Endothelial cell of umbilical vein (primary cell): ENCODE measurements around the gene CYB5A. TPM values are rescaled to one million over a fixed set of nuclear protein-coding genes. Genes with fewer than 3 reads are reported as not detected.

Source experiments
- BruUV-seq: library from RNA; stranded (reverse); fragments of 400-500 nt; replicated peaks from 2 replicates; lab custom pipeline; 2021; lab: Mats Ljungman, UMichigan
- CTCF ChIA-PET: fragments of 300-600, 350-600 bp; sonication (Branson Sonifier 250); formaldehyde crosslinking; loops from one replicate; lab custom pipeline; 2021; ENCODE audit warnings: antibody characterized with exemption, inconsistent platforms; lab: Charles Lee
- POLR2A ChIA-PET: fragments of 300-600, 350-600 bp; sonication (Branson Sonifier 250); formaldehyde crosslinking; loops from one replicate; lab custom pipeline; 2021; ENCODE audit warnings: antibody characterized with exemption, inconsistent platforms; lab: Charles Lee
- DNase-seq: peaks from one replicate; pipeline ENCODE4 v3.0.0-alpha.2; 2011; ENCODE audit warnings: low read depth, low spot score
- FAIRE-seq: peaks from 2 replicates; lab custom pipeline; 2011; peaks lifted over from hg19 to GRCh38; lab: Jason Lieb, UNC
- H2AFZ ChIP-seq: 2 replicates; pipeline ENCODE4 v1.6.0; 2012; ENCODE audit warnings: low read depth, low read length, control low read depth, inconsistent platforms
- H3K27ac ChIP-seq: 2 replicates; pipeline ENCODE4 v1.5.1; 2011; ENCODE audit warnings: low read depth, mild to moderate bottlenecking, control low read depth, low read length, moderate library complexity; ENCODE audit not compliant: insufficient read depth
- H3K27me3 ChIP-seq, 2 experiments: 2 replicates each; pipeline versions ENCODE4 v1.6.0 to v1.6.1; 2011; ENCODE audit warnings: low read length in 2 of 2, mixed read lengths in 1 of 2; ENCODE audit not compliant: control insufficient read depth in 2 of 2, insufficient read depth in 2 of 2
- H3K36me3 ChIP-seq, 2 experiments: 2 replicates in 1 of 2; 3 replicates in 1 of 2; pipeline ENCODE4 v1.5.1; 2011; ENCODE audit warnings: low read length in 2 of 2, mild to moderate bottlenecking in 1 of 2, moderate library complexity in 1 of 2; ENCODE audit not compliant: control insufficient read depth in 2 of 2, insufficient read depth in 2 of 2; ENCODE audit errors: extremely low read depth in 1 of 2
- H3K4me1 ChIP-seq: 3 replicates; pipeline ENCODE4 v1.5.1; 2011; ENCODE audit warnings: mild to moderate bottlenecking, low read length; ENCODE audit not compliant: control insufficient read depth, insufficient read depth; ENCODE audit errors: extremely low read depth
- H3K4me2 ChIP-seq: 2 replicates; pipeline ENCODE4 v1.6.1; 2011; ENCODE audit warnings: low read length, control low read depth, mixed read lengths; ENCODE audit not compliant: insufficient read depth
- H3K4me3 ChIP-seq, 3 experiments: fragments of 200-600 bp in 1 of 3; sonication (generic), shearing (Covaris generic) in 1 of 3; replicated peaks in 1 of 3; 2 replicates each; pipeline ENCODE4 v1.5.1; 2011 to 2016; ENCODE audit warnings: control low read depth in 3 of 3, low read length in 3 of 3, mild to moderate bottlenecking in 2 of 3, inconsistent platforms in 1 of 3, low read depth in 1 of 3, moderate library complexity in 1 of 3; ENCODE audit not compliant: insufficient read depth in 1 of 3
- H3K79me2 ChIP-seq: 2 replicates; pipeline ENCODE4 v1.6.0; 2012; ENCODE audit warnings: low read length, inconsistent platforms; ENCODE audit not compliant: control insufficient read depth, insufficient read depth
- H3K9ac ChIP-seq: replicated peaks from 2 replicates; pipeline ENCODE3; 2011; ENCODE audit warnings: low read length, control low read depth; ENCODE audit not compliant: insufficient read depth; ENCODE audit errors: extremely low read depth
- H3K9me1 ChIP-seq: replicated peaks from 3 replicates; pipeline ENCODE4 v1.6.0; 2011; ENCODE audit warnings: mild to moderate bottlenecking, low read length; ENCODE audit not compliant: control insufficient read depth, insufficient read depth; ENCODE audit errors: extremely low read depth
- H3K9me3 ChIP-seq: replicated peaks from 2 replicates; pipeline ENCODE4 v1.5.1; 2012; ENCODE audit warnings: low read length, inconsistent platforms; ENCODE audit not compliant: control insufficient read depth, insufficient read depth
- H4K20me1 ChIP-seq: replicated peaks from 2 replicates; pipeline ENCODE3; 2011; ENCODE audit warnings: mild to moderate bottlenecking, low read length; ENCODE audit not compliant: control insufficient read depth, insufficient read depth; ENCODE audit errors: extremely low read depth
- EZH2 ChIP-seq: IDR thresholded peaks from 2 replicates; pipeline ENCODE4 v1.6.1; 2012; ENCODE audit warnings: borderline replicate concordance, low read depth, mild to moderate bottlenecking, moderate library complexity, low read length, inconsistent platforms; ENCODE audit not compliant: severe bottlenecking
- FOS ChIP-seq: IDR thresholded peaks from 2 replicates; pipeline ENCODE4 v1.6.1; 2011; ENCODE audit warnings: mild to moderate bottlenecking, low read length, moderate library complexity, borderline replicate concordance; ENCODE audit not compliant: insufficient read depth
- GATA2 ChIP-seq: IDR thresholded peaks from 2 replicates; pipeline ENCODE4 v1.7.0; 2011; ENCODE audit warnings: low read depth, mild to moderate bottlenecking, moderate library complexity, mixed read lengths, low read length; ENCODE audit not compliant: insufficient read length, insufficient read depth
- JUN ChIP-seq: IDR thresholded peaks from 2 replicates; pipeline ENCODE4 v1.6.1; 2011; ENCODE audit warnings: borderline replicate concordance, low read depth; ENCODE audit not compliant: insufficient read length, insufficient read depth
- MYC ChIP-seq: IDR thresholded peaks from one replicate; pipeline ENCODE4 v1.6.1; 2011; ENCODE audit warnings: mild to moderate bottlenecking, low read depth, low read length
- POLR2A ChIP-seq: IDR thresholded peaks from 2 replicates; pipeline ENCODE4 v1.6.1; 2012; ENCODE audit warnings: low read depth, mild to moderate bottlenecking, control low read depth, low read length
- POLR2AphosphoS5 ChIP-seq: IDR thresholded peaks from 2 replicates; pipeline ENCODE4 v1.6.1; 2012; ENCODE audit warnings: low read depth, mild to moderate bottlenecking, control low read depth, low read length, moderate library complexity; ENCODE audit not compliant: insufficient read depth
- dilution Hi-C: fragments of 300-500 bp; cut with MboI; formaldehyde crosslinking; loops from one replicate; pipeline ENCODE4 v1.15.0; 2019; ENCODE audit warnings: low sequenced_read_pairs; ENCODE audit not compliant: extremely low pct_ligation_motif_present
- intact Hi-C: fragments of 100-400 bp; cut with micrococcal nuclease; formaldehyde crosslinking; loops from one replicate; pipeline ENCODE4 v1.10.0; 2022
- polyA plus RNA-seq, 4 experiments: library from polyadenylated mRNA; depleted of rRNA in 3 of 4; stranded (reverse) in 3 of 4; unstranded in 1 of 4; fragments of >200 nt; gene quantifications; 2 replicates each; pipeline versions ENCODE4 v1.2.1 to v1.2.3, GENCODE V29; 2011 to 2012; ENCODE audit warnings: missing spikeins in 1 of 4
- total RNA-seq: library from RNA; stranded (reverse); gene quantifications from 2 replicates; pipeline ENCODE4 v1.2.3, GENCODE V29; 2021
- TF ChIP-seq, protein P1 (sequence below), 2 donors: IDR thresholded peaks; 1 replicate in 1 of 2; 2 replicates in 1 of 2; pipeline ENCODE4 v1.5.1; 2011; ENCODE audit warnings: low read length in 2 of 2, mild to moderate bottlenecking in 2 of 2, moderate library complexity in 2 of 2, control low read depth in 1 of 2, inconsistent platforms in 1 of 2, low read depth in 1 of 2; ENCODE audit not compliant: insufficient read depth in 1 of 2; ENCODE audit errors: extremely low read depth in 1 of 2
- TF ChIP-seq, protein P2 (sequence below): IDR thresholded peaks from 2 replicates; pipeline ENCODE4 v1.6.1; 2011; ENCODE audit not compliant: insufficient read depth, insufficient read length

Gene CYB5A
- total and polyA plus RNA-seq, 2 donors (not counting 3 experiments of a cell fraction or from before 2014, with no cell fraction given): 24.9 to 74.0 TPM

DNA sequence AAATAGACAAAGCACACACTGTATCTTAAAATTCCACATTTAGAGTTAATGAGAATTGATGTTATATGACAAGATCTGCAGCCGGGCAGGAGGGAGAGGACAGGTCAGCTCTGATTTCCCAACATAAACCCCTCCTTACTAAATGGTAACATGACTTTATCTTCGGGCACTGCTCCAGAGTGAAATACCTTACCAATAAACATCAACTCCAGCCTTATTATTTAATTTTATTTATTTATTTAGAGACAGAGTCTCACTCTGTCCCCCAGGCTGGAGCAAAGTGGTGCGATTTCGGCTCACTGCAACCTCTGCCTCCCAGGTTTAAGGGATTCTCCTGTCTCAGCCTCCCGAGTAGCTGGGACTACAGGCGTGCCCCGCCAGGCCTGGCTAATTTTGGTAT, 1.7 kb downstream of the CYB5A start:
- intact Hi-C loops (loop anchor here (5.0 kb wide), 1 partner anchor 93 kb away; no protein-coding TSS in a partner anchor), dilution Hi-C loops (no loop called here)
- no TSS peak for BruUV-seq
- Histone ChIP-seq H3K9me1 (no peaks in the 10 kb centered on the region), H3K4me3 (no peak overlapping the region), H3K27ac (no peak overlapping the region), H2AFZ (no peak overlapping the region), H3K9me3 (no peaks in the 10 kb centered on the region), H3K27me3 (no peaks in the 10 kb centered on the region), H3K4me2 (no peak overlapping the region), H3K9ac (no peak overlapping the region), H3K36me3 (no peaks in the 10 kb centered on the region), H4K20me1 (no peaks in the 10 kb centered on the region), H3K79me2 (no peaks in the 10 kb centered on the region), H3K4me1 (peaks cover 6% of the 10 kb centered on the region)
- CTCF ChIA-PET: interaction anchor here (1.6 kb wide), 1 partner anchor 10 kb away, joined by 3 read pairs; no protein-coding TSS in a partner anchor
- no peak for DNase-seq
- no peak for FAIRE-seq
- POLR2A ChIA-PET: no interaction called here
- TF ChIP-seq, protein P1, sequence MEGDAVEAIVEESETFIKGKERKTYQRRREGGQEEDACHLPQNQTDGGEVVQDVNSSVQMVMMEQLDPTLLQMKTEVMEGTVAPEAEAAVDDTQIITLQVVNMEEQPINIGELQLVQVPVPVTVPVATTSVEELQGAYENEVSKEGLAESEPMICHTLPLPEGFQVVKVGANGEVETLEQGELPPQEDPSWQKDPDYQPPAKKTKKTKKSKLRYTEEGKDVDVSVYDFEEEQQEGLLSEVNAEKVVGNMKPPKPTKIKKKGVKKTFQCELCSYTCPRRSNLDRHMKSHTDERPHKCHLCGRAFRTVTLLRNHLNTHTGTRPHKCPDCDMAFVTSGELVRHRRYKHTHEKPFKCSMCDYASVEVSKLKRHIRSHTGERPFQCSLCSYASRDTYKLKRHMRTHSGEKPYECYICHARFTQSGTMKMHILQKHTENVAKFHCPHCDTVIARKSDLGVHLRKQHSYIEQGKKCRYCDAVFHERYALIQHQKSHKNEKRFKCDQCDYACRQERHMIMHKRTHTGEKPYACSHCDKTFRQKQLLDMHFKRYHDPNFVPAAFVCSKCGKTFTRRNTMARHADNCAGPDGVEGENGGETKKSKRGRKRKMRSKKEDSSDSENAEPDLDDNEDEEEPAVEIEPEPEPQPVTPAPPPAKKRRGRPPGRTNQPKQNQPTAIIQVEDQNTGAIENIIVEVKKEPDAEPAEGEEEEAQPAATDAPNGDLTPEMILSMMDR (IDR thresholded peaks at IDR 0.05; ENCODE audit: extremely low read depth in 1 of 2, insufficient read depth in 1 of 2, low read depth in 1 of 2, low read length in 2 of 2): no peak
- TF ChIP-seq MYC (no peak), EZH2 (no peak), JUN (no peak), POLR2AphosphoS5 (no peak), FOS (no peak), POLR2A (no peak), GATA2 (no peak)
- TF ChIP-seq, protein P2, sequence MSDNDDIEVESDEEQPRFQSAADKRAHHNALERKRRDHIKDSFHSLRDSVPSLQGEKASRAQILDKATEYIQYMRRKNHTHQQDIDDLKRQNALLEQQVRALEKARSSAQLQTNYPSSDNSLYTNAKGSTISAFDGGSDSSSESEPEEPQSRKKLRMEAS: no peak
